CD4-positive, alpha-beta T cell treated with Interleukin-2 at 100 ng/mL for 4 hours (primary cell): ENCODE results near the gene SRPX.

Experiments used
- DNase-seq: peaks from one replicate; pipeline ENCODE4 v3.0.0-alpha.2; 2020; ENCODE audit warnings: low spot score

SRPX gene

DNA sequence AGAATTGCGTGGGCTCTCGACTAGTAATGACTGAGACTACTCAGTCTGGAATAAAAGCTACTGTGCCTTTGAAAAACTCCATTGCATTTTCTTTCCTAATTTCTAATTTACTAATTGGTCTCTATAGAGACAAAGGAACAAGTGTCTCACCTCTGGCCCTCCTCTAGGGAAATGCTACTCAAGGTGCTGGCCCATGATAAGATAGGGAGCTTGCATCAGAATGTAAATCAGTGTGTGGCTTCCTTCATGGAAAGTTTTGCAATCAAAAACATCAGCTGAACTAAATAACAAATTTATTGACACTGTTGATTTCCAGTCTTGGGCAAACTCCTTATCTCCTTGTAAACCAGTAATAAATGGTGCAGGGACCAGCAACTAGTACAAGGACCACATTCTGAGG is 81.8 kb downstream of the SRPX start:
- DNase-seq = no peak

DNA sequence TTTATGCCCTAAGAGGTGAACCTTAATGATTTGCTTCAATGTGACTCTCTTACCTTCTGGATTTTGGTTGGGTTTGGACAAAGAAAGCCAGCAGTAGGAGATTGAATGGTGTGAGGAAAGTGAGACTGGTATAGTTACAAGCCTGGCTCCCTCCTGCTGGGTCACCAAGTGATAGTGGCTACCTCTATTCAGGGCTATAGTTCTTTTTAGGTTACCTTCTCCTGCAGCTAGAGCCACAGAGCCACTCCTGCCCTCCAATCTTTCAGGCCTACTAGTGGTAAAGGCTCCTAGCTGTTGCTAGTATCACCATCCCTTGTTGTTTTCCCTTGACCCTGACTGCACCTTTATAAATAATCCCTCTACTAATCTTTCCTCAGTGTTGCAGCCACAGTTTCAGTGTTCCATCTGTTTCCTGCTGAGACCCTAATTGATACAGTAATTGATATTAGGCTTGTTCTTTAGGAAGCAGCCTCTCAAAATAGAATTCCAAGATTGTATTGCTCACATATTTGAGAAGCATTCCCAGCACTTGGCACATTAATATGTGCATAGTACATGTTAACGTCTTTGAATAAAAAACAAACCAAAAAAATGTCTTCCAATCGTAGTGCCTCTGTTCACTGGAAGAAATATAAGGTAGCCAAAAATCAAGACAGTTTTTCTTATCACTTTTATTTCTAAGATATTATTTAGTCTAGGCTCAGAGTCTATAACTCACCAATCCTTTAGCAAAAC is 82.3 kb downstream of the SRPX start:
- DNase-seq = no peak

DNA sequence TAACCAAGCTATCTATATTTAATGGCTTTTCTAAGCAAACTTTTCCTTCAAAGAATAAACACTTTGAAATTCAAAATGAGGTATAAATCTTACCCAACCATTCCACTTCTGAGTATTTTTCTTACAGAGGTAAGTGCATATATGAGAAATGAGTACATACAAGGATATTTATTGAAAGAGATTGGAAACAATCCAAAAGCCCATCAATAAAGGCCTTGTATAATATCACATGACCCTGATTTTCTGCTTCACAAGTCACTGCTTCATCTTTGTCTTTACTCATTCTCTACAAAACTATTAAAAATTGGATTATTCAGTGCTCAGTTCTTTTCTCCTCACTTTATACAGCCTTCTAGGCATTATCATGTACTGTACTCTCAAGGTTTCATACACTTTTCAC is 91.3 kb downstream of the SRPX start:
- DNase-seq = no peak

DNA sequence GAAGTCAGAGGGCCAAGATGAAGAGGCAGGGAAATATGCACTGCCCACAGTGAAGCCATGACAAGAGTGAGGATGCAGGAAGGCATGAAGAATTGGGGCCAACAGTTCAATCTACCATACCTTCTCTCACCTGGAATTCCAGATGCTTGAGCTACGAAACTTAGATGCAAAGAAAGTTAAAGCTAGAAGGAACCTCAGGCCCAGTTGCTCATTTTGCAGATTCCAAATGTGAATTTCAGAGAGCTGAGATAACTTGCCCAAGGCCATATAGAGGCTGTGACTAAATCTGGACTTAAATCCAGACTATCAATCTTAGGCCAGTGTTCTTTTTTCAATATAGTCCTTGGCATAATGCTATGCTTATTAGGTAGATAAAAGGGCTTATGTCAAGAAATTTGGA is 92.7 kb downstream of the SRPX start:
- no peak for DNase-seq

DNA sequence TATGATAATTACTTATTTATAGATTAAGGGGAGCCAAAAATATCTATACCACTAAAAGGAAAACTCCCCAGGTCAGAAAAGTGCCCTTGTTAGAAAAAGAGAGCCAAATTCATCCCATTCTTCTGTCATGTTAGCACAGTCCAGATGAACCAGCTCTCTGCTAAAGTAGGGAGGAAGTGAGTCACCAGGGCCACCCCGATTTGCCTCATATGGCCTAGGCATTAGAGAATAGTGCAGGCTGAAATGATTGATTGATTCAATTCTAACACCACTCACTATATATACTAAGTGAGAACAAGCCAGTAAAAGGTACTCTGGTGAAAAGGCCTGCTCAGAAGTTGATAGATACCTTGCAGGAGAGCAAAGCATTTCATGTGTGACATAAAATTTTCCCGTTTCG is 94.5 kb downstream of the SRPX start:
- DNase-seq = no peak

DNA sequence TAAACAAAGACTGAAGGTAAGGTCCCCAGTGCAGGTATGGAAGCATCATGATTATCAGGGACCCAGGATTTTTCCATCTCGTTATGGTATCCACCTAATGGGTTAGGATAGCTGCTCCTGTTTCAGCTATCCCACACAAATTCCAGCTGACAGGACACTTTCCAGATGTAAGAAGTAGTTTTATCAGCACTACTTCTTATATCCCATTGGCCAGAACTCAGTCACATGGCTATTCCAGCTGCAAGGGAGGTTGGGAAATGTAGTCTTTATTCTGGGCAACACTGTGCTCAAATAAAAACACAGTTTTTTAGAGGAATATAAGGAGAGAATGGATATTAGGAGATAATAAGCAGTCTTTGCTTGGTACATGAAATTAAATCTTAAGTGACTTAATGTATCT is 96.7 kb downstream of the SRPX start:
- DNase-seq = no peak

DNA sequence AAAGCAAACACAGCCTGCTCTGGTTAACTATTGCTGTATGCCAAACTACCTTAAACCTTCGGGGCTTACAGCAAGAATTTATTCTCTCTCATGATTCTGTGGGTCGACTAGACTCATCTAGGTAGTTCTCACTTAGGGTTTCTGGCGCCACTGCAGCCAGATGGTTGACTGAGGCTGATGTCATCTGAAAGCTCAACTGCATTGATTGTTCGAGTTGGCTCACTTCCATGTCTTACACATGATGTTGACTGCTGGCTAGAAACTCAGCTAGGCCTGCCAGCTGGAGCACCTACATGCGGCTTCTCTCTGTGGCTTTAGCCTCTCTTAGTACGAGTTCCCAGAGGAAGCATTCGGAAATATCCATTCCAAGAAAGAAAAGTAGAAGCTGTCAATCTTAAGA is 103.2 kb downstream of the SRPX start:
- no peak for DNase-seq

DNA sequence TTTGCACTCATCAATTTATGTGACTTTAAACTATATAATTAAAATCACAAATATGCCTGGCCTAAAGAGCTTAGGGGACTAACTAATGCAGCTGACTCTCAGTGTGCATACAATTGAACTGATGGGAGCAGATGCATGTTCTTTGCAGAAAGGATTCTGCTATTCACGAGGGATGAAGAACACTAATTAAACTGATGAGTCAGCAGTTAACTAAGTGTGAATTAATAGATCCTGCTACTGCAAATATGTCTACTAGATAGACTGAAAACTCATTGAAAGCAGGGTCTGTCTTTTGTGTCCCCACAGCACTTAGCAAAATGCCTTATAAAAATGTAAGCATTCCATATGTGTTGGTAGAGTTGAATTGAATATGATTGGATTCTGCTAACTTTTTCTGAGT is 104.0 kb downstream of the SRPX start:
- no peak for DNase-seq

DNA sequence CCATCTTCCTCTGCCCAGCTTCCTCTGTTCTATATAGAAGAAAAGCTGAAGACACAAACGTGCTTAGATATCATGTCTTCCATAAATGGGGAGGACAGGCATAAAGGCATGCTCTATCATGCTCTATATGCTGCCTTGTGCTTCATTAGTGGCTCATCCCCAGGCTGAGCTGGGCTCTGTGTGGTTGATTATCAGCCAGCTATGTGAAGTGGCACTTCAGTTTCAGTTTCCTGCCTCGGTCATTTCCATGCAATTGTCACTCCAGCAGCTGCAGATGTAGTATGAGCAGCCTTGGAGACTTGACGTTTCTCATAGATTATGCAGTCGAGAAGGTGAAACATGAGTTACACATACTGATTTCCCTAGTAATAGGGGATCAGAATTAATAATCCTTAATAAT is 108.1 kb downstream of the SRPX start:
- no peak for DNase-seq

DNA sequence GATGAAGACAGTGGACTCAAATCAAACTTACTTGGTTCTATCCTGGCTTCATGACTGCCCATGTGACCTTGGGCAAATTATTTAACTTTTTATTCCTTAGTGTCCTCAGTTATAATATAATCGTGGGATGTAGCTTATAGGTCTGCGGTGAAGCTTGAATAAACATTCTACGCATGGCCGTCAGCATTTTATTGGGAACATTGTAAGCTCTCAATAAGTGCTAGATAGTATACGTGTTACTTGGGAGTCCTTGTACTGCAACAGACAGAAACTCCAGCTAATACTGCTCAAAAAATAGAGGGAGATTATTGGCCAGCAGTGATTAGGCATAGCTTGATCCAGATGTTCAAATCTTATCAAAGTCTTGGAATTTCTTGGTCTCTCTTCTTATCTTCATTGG is 109.5 kb downstream of the SRPX start:
- no peak for DNase-seq

DNA sequence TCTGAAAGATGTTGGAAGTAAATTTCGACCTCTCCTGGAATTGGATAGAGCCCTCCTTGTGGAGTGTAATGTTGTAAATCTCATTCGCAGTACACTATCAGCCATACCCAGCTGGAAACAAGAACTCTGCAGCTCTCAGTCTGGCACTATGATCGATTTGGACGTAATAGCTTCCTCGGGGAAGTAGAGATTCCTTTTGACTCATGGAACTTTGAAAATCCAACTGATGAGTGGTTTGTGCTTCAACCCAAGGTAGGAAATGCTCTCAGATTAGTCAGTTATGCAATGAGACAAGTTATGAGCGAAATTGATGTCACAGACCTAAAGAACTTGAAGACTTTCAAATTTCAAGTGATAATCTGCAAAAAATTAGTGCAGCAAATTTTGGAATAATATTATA is 110.4 kb downstream of the SRPX start:
- DNase-seq = no peak

DNA sequence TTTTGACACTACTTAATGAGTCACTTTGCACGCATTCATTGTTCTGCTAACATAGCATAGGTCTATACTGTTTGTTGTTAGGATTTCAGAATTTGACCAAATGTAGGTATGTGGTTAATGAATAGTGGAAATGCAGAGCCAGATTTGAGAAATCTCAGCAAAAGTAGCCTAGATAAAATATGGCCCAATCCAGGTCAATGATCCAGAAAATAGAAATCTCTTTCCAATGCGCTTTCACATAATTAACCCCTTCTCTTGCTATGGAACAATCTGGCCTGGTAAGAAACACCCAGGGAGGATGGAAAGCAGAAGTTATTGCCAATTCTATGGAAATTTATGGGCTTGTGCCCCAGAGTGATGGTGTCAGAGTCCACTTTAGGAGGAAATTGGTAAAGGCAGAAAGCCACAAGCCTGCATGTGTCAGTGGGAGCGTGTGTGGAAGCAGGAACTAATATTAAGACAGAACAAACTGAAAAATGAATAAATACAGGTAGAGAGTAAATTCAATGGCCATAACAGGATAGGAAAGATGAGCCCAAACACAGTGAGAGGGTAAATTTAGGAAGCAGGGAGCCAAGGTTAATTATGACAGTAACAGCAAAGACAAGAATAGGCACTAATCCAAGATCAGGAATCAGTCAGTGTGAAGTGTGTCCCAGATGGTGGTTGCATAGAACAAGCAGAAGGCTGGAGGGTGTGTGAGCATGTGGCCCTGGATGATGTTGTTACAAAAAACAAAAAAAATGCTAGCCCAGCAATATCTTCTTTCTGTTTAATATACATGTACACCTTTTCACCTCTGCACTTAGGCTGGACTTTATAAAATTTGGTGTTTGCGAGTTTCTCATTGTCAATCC is 111.4 kb downstream of the SRPX start:
- no peak for DNase-seq

DNA sequence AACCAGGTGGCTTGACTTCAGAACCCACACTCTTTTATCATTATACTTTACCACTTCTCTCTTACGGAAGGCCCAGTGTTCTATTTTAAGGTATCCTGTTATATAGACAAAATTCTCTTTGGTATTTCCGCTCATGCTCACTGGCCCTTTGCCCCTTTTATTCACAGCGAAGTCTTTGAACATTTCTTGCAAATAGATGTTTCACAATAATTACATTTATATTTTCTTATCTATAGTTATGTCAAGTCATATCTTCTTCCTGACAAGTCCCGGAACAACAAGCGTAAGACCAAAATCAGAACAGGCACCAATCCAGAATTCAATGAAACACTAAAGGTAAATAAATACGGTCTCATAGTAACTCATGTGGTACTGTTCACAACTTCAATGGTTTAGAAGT is 112.3 kb downstream of the SRPX start:
- no peak for DNase-seq

DNA sequence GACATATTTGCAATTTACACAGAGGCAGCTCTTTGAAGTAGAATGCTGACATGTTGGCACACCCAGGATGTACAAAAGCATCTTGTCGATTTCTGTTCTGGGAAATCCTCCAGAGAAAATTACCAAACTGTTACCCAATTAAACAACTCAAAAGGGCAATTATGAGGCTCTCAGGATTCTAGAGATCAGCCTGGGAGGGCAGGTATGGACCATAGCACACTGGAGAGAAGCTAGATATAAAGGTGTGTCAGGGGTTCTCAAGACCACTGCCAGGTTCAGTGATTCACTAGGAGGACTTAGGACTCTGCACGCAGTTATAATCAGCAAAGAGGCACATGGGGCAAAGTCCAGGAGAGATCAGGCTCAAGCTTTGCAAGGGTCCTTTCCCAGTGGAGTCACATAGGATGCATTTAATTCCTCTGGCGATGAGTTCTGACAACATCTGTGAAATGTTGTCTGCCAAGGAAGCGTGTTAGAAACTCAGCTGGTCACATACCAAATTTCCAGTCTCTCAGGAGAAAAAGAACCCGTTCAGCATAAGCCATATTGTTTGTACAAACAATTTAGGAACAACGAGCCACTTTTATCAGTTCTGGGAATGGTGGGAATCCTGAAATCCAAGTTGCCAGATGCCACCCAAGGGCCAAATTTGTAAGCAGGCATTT is 113.5 kb downstream of the SRPX start:
- DNase-seq = no peak

DNA sequence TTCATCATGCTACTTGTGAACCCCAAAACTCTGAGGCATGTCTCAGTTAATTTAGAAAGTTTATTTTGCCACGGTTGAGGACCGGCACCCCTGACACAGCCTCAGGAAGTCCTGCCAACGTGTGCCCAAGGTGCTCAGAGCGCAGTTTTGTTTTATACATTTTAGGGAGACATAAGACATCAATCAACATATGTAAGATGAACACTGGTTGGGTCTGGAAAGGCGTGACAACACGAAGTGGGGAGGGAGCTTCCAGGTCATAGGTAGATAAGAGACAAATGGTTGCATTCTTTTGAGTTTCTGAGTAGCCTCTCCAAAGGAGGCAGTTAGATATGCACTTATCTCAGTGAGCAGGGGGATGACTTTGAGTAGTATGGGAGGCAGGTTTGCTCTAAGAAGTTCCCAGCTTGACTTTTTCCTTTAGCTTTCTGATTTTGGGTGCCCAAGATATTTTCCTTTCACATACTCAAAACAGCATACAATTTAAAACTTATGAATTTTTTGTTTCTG is 115.4 kb downstream of the SRPX start:
- DNase-seq = no peak

DNA sequence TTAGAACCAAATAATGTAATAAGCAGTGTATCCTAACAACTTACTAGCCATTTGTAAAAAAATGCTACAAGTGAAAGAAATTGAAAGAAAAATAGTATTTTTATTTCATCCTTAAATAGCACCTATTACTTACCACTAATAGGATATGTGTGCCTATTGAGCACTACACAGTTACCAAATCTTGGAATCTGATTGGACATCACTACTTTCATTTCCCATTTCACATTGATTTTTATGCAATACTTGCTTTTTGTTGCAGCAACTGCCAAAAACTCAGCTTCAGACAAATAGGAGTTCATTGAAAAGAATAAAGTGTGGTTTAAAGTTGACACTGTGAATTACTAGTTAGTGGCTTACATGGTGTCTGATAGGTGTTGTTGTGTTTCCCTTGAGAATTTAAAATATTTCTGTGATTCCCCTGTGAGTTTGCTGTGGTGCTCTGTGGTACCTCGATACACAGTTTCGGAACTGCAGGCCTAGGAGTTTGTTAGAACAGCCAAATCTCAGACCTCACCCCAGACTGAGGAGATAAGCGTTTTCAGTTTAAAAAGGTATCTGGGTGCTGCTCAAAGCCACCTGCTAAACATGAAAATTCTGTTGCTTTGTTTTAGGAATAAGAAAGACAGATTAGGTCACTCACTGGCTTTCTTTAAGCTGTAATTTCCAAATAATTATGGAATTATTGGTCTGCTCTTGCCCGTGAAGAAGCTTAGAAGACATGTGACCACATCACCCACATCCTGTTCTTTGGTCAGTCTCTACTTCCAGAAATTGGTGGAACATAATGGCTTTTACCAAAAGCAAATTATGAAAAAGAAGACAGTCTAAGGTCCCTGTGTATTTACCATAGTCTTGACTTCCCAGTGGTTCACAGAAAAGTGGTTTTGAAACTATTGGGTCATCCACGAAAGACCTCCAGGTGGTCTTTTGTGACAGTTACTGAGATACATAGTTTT is 116.5 kb downstream of the SRPX start:
- no peak for DNase-seq

DNA sequence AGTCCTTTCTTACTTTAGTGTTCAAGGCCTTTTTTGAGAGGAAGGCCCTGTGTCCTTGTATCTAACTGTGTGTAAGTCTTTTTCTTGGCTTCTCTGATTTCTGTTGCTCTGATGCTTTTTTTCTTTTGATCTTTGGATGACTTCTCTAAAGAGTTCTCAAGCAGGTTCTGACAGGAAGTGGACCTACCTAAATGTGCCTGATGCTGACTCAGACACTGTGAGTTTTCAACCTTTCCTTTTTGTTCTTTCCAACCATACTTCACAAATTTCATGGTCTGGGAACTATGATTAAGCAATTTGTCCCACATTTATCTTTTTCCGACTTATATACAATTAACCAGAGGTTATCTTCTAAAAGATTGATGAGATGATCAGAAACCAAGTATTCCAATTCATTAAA is 117.8 kb downstream of the SRPX start:
- DNase-seq = no peak

DNA sequence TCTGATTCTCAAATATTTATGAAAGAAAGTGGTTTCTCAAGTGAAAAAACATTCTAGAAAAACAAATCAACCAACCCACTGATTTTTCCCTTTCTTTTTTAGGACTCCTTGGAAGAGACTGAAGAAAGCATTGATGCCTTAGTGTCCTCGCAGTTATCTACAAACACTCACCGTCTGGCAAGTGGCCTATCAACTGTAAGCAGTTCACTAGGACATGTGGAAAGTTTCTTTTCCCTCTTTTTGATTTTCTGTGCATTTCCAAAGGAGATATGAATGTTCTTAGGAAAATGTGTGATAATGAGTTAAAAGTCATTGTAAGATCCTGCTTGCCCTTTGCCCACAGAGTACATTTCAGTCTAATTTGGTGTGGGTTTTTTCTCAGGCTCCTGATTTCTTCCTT is 118.4 kb downstream of the SRPX start:
- no peak for DNase-seq

DNA sequence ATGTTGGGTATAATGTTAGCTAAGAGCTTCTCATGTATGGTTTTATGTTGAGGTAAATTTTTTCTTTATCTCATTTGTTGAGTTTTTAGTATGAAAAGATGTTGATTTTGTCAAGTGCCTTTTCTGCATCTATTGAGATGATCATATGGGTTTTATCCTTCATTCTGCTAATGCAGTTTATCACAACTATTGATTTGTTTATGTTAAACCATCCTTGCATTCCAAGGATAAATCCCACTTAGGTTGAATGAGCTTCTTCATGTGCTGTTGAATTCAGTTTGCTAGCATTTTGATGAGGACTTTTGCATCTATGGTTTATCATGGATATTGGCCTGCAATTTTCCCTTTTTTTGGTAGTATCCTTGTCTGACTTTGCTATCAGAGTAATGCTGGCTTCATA is 121.0 kb downstream of the SRPX start:
- DNase-seq = no peak
